Measurements from ENCODE around the gene PGR.

DNA sequence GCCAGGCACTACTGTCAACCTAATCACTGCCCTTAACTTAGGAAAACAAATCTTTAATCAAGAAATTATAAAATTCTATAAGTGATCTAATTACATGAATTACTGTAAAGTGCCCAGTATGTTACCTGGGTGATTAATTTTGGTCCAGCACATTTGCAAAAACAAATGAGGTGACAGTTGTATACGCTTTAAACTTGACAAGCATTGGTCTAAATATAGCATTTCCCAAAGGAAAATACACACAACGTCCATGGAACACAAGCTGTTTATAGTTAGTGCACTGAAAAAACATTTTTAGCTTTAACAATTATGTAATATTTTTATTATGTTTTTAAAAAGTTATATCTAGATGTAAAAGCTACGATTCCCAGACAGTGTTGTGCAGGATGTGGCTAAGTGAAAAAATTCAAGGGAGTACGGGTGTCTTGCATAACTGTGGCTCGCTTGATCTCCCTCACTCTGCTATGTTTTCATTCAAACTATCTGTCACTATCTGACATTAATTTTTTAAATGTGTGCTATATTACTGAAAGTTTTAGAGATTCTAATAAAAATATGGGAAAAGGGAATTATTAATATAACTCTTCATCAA is 38.8 kb downstream of the PGR start:
- TF ChIP-seq CTCF (IDR thresholded peaks at IDR 0.05; ENCODE audit: insufficient read depth, low read length, poor library complexity, severe bottlenecking) (no peak), EZH2phosphoT487 (conservative IDR thresholded peaks at IDR 0.05; ENCODE audit: low read length) (no peak)

All from SU-DHL-6 (cell line).